ENCODE measurements around the gene ZNF598. TPM values are rescaled to one million over a fixed set of nuclear protein-coding genes. Genes with fewer than 3 reads are reported as not detected.
A peak's percentile ranks its signal among the peaks of the same experiment; 100 is the strongest.

ZNF598 gene
- total and polyA plus RNA-seq, 2 of the 13 experiments (the other 11 are each of a cell fraction or from before 2014, with no cell fraction given), result 13.5 to 14.2 TPM

DNA sequence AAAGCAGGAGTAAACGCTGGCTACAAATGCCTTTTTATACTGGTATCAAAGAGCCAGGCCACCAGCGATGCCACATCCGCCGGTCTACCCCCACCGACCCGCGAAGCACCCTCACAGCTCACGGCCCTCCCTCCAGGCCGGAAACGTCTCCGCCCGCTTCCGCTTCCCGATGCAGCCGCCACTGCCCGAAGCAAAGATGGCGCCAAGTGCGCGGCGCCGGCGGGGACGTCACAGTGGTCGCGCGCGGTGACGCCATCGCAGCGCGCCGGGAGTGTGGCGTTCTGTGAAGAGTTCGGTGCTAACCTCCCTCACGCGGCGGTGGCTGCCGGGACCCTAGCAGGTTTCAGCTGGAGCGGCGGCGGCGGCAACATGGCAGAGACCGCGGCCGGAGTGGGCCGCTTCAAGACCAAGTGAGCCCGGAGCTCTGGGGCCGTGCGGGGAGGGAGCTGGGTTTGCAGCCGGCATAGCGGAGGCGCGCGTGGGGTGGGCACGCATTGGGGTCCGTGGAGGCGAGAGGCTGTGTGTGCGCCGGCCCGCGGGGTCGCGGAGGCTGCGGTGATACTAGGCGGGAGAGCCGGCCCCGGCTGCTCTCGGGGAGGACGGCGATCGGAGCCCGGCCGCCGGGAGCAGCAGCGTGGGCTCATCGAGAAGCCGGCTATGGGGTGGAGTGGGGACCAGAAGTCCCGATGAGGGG, 37.7 kb downstream of the ZNF598 start, which contains the start of gene TBL3 (continued):
- TF ChIP-seq, protein P1, sequence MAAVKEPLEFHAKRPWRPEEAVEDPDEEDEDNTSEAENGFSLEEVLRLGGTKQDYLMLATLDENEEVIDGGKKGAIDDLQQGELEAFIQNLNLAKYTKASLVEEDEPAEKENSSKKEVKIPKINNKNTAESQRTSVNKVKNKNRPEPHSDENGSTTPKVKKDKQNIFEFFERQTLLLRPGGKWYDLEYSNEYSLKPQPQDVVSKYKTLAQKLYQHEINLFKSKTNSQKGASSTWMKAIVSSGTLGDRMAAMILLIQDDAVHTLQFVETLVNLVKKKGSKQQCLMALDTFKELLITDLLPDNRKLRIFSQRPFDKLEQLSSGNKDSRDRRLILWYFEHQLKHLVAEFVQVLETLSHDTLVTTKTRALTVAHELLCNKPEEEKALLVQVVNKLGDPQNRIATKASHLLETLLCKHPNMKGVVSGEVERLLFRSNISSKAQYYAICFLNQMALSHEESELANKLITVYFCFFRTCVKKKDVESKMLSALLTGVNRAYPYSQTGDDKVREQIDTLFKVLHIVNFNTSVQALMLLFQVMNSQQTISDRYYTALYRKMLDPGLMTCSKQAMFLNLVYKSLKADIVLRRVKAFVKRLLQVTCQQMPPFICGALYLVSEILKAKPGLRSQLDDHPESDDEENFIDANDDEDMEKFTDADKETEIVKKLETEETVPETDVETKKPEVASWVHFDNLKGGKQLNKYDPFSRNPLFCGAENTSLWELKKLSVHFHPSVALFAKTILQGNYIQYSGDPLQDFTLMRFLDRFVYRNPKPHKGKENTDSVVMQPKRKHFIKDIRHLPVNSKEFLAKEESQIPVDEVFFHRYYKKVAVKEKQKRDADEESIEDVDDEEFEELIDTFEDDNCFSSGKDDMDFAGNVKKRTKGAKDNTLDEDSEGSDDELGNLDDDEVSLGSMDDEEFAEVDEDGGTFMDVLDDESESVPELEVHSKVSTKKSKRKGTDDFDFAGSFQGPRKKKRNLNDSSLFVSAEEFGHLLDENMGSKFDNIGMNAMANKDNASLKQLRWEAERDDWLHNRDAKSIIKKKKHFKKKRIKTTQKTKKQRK (IDR thresholded peaks at IDR 0.05; ENCODE audit: low read length), result no peak
- TF ChIP-seq KLF12 (CRISPR knock-in tag; IDR thresholded peaks at IDR 0.05; ENCODE audit: borderline replicate concordance) (peak; percentile 95), ZNF501 (CRISPR knock-in tag; IDR thresholded peaks at IDR 0.05) (peak; percentile 93), ZNF749 (CRISPR knock-in tag; IDR thresholded peaks at IDR 0.05; ENCODE audit: borderline replicate concordance) (peak; percentile 60; the same call in 1 of the 2 replicates), MATR3 (CRISPR knock-in tag; IDR thresholded peaks at IDR 0.05) (no peak), RCOR2 (CRISPR knock-in tag; IDR thresholded peaks at IDR 0.05) (no peak), SIX1 (CRISPR knock-in tag; IDR thresholded peaks at IDR 0.05; ENCODE audit: borderline replicate concordance) (no peak), BRD4 (CRISPR knock-in tag; IDR thresholded peaks at IDR 0.05) (peak; percentile 85), PCBP2 (optimal IDR thresholded peaks at IDR 0.05; ENCODE audit: low read depth, low read length, poor library complexity, severe bottlenecking) (no peak), ZNF883 (CRISPR knock-in tag; IDR thresholded peaks at IDR 0.05; ENCODE audit: not compliant biosample characterization) (peak; percentile 77), MTF2 (CRISPR knock-in tag; IDR thresholded peaks at IDR 0.05; ENCODE audit: borderline replicate concordance) (peak; percentile 85; the same call in 1 of the 2 replicates), ZNF292 (CRISPR knock-in tag; IDR thresholded peaks at IDR 0.05; ENCODE audit: borderline replicate concordance, low read depth) (no peak), ZNF550 (CRISPR knock-in tag; IDR thresholded peaks at IDR 0.05; ENCODE audit: borderline replicate concordance) (no peak), ZSCAN20 (CRISPR knock-in tag; IDR thresholded peaks at IDR 0.05; ENCODE audit: borderline replicate concordance) (0 out of 2 replicates have a peak, but pooled peaks have one; percentile 49), SALL1 (CRISPR knock-in tag; IDR thresholded peaks at IDR 0.05) (peak; percentile 89), SAFB2 (CRISPR knock-in tag; IDR thresholded peaks at IDR 0.05; ENCODE audit: borderline replicate concordance, low read depth) (peak; percentile 68; the same call in 1 of the 2 replicates), ZNF253 (CRISPR knock-in tag; IDR thresholded peaks at IDR 0.05; ENCODE audit: borderline replicate concordance) (no peak), ZNF703 (CRISPR knock-in tag; IDR thresholded peaks at IDR 0.05; ENCODE audit: borderline replicate concordance) (no peak; the same call in 1 of the 2 replicates), RAD51 (IDR thresholded peaks at IDR 0.05; ENCODE audit: borderline replicate concordance) (no peak), ZNF713 (CRISPR knock-in tag; IDR thresholded peaks at IDR 0.05) (peak; percentile 96)
- TF ChIP-seq, protein P2, sequence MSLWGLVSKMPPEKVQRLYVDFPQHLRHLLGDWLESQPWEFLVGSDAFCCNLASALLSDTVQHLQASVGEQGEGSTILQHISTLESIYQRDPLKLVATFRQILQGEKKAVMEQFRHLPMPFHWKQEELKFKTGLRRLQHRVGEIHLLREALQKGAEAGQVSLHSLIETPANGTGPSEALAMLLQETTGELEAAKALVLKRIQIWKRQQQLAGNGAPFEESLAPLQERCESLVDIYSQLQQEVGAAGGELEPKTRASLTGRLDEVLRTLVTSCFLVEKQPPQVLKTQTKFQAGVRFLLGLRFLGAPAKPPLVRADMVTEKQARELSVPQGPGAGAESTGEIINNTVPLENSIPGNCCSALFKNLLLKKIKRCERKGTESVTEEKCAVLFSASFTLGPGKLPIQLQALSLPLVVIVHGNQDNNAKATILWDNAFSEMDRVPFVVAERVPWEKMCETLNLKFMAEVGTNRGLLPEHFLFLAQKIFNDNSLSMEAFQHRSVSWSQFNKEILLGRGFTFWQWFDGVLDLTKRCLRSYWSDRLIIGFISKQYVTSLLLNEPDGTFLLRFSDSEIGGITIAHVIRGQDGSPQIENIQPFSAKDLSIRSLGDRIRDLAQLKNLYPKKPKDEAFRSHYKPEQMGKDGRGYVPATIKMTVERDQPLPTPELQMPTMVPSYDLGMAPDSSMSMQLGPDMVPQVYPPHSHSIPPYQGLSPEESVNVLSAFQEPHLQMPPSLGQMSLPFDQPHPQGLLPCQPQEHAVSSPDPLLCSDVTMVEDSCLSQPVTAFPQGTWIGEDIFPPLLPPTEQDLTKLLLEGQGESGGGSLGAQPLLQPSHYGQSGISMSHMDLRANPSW (CRISPR knock-in tag; IDR thresholded peaks at IDR 0.05; ENCODE audit: borderline replicate concordance), result no peak; the same call in 1 of the 2 replicates
- TF ChIP-seq, protein P3, sequence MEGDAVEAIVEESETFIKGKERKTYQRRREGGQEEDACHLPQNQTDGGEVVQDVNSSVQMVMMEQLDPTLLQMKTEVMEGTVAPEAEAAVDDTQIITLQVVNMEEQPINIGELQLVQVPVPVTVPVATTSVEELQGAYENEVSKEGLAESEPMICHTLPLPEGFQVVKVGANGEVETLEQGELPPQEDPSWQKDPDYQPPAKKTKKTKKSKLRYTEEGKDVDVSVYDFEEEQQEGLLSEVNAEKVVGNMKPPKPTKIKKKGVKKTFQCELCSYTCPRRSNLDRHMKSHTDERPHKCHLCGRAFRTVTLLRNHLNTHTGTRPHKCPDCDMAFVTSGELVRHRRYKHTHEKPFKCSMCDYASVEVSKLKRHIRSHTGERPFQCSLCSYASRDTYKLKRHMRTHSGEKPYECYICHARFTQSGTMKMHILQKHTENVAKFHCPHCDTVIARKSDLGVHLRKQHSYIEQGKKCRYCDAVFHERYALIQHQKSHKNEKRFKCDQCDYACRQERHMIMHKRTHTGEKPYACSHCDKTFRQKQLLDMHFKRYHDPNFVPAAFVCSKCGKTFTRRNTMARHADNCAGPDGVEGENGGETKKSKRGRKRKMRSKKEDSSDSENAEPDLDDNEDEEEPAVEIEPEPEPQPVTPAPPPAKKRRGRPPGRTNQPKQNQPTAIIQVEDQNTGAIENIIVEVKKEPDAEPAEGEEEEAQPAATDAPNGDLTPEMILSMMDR (CRISPR knock-in tag; IDR thresholded peaks at IDR 0.05), result peak; percentile 45

Data from HepG2 (cell line).